Left colon (tissue), 2 donors: Measurements from ENCODE around the gene MGLL. TPM values are rescaled to one million over a fixed set of nuclear protein-coding genes. Genes with fewer than 3 reads are reported as not detected.
A peak's percentile ranks its signal among the peaks of the same experiment; 100 is the strongest.

Experiments
- ATAC-seq: fragments of 200-7000 bp; cut with Tn5 transposase; one replicate; pipeline ENCODE4 v1.9.1; 2020; ENCODE audit warnings: mild to moderate bottlenecking, moderate library complexity
- DNase-seq, 2 donors: peaks; one replicate each; pipeline ENCODE4 v3.0.0-alpha.2; 2020
- intact Hi-C, 2 donors: fragments of 100-400 bp; cut with DNase I in 1 of 2; cut with micrococcal nuclease in 1 of 2; formaldehyde crosslinking; loops; one replicate each; pipeline versions ENCODE4 v1.11.2 to v1.14.0; 2022; cut with DNase I, micrococcal nuclease
- total RNA-seq, 2 donors: library from RNA; stranded (reverse); fragmentation: NEBNext Ultra II Directional; extraction: Animal tissue kit (Norgen Biotek cat#: 25700); gene quantifications; one replicate each; pipeline ENCODE4 v1.2.1, GENCODE V29; 2021
- donor health status: DM: no; HTN: no; CAD: no.
- donor health status: DM: yes; HTN: yes; CAD: no.

Gene MGLL
- total RNA-seq, 2 donors from 2014 or later, result 271 to 338 TPM

- intact Hi-C loops, result no loop called here
- no peak for ATAC-seq
These were observed 39.1 kb downstream of the MGLL start for GRCh38 chr3:127783166-127783565.

GRCh38 chr3:127781411-127782001, 40.8 kb downstream of the MGLL start:
- ATAC-seq, result no peak
- DNase-seq, result peak in 1 of 2 donors; percentile 15
- intact Hi-C loops, result no loop called here

More at GRCh38 chr3:127783166-127783565, 39.1 kb downstream of the MGLL start:
- DNase-seq, result peak in 1 of 2 donors; percentile 18

GRCh38 chr3:127780536-127781400, 41.5 kb downstream of the MGLL start:
- DNase-seq, result no peak
- intact Hi-C loops, result no loop called here
- no peak for ATAC-seq

- ATAC-seq, result no peak
- intact Hi-C loops, result no loop called here
- peak in 1 of 2 donors; percentile 23 for DNase-seq
These were observed 42.6 kb downstream of the MGLL start for GRCh38 chr3:127779747-127780146.

- DNase-seq (peak in 1 of 2 donors; percentile 33), ATAC-seq (peak; percentile 77)
- intact Hi-C loops, result no loop called here
These were observed 44.2 kb downstream of the MGLL start for GRCh38 chr3:127777921-127778656.

- DNase-seq, result peak in 1 of 2 donors; percentile 26
- intact Hi-C loops, result no loop called here
- peak; percentile 75 for ATAC-seq
These were observed 45.0 kb downstream of the MGLL start for GRCh38 chr3:127777332-127777731.

- DNase-seq (peak in 1 of 2 donors; percentile 23), ATAC-seq (no peak)
These were observed 46.0 kb downstream of the MGLL start for GRCh38 chr3:127776347-127776746.

GRCh38 chr3:127775398-127776109, 46.8 kb downstream of the MGLL start:
- DNase-seq, result peak in 1 of 2 donors; percentile 33
- intact Hi-C loops, result no loop called here
- ATAC-seq, result no peak

More at GRCh38 chr3:127776347-127776746, 46.0 kb downstream of the MGLL start:
- intact Hi-C loops, result no loop called here

GRCh38 chr3:127774647-127775046, 47.7 kb downstream of the MGLL start:
- intact Hi-C loops, result no loop called here
- peak in 1 of 2 donors; percentile 2 for DNase-seq
- ATAC-seq, result no peak

GRCh38 chr3:127773752-127774395, 48.4 kb downstream of the MGLL start:
- DNase-seq, result peak in 1 of 2 donors; percentile 23
- intact Hi-C loops, result no loop called here
- no peak for ATAC-seq

- ATAC-seq (no peak), DNase-seq (peak in 1 of 2 donors; percentile 19)
- intact Hi-C loops, result no loop called here
These were observed 49.2 kb downstream of the MGLL start for GRCh38 chr3:127772827-127773751.

GRCh38 chr3:127772273-127772672, 50.0 kb downstream of the MGLL start:
- ATAC-seq (no peak), DNase-seq (no peak)
- intact Hi-C loops, result no loop called here

GRCh38 chr3:127771746-127772145, 50.6 kb downstream of the MGLL start:
- DNase-seq (peak in 1 of 2 donors; percentile 10), ATAC-seq (no peak)
- intact Hi-C loops, result no loop called here

GRCh38 chr3:127770671-127771355, 51.5 kb downstream of the MGLL start:
- DNase-seq (peak in 1 of 2 donors; percentile 16), ATAC-seq (no peak)
- intact Hi-C loops, result no loop called here

- intact Hi-C loops, result no loop called here
- DNase-seq (no peak), ATAC-seq (no peak)
These were observed 52.8 kb downstream of the MGLL start for GRCh38 chr3:127769284-127770081.
